Heart left ventricle (tissue), 16 donors: ENCODE measurements around the gene EMID1. TPM values are rescaled to one million over a fixed set of nuclear protein-coding genes. Genes with fewer than 3 reads are reported as not detected.

Experiments used
- ATAC-seq, 4 donors: fragments of 200-7000 bp; cut with Tn5 transposase; one replicate each; pipeline ENCODE4 v1.9.1; 2020 to 2022; ENCODE audit warnings: moderate library complexity in 4 of 4, mild to moderate bottlenecking in 3 of 4, moderate number of reproducible peaks in 1 of 4
- DNase-seq, 5 donors: peaks; one replicate each; pipeline ENCODE4 v3.0.0-alpha.2; 2020
- H3K27ac ChIP-seq, 12 donors: fragments of 200-600 bp; sonication (generic) in 4 of 12; one replicate each; pipeline versions ENCODE4 v1.5.0 to v1.8.0; 2016 to 2022; ENCODE audit warnings: mild to moderate bottlenecking in 2 of 12
- H3K27me3 ChIP-seq, 9 donors: fragments of 200-600 bp; sonication (generic) in 2 of 9; one replicate each; pipeline versions ENCODE4 v1.5.1 to v1.8.0; 2016 to 2022; ENCODE audit warnings: mild to moderate bottlenecking in 3 of 9
- H3K36me3 ChIP-seq, 9 donors: fragments of 200-600 bp; sonication (generic) in 2 of 9; one replicate each; pipeline versions ENCODE4 v1.5.0 to v1.8.0; 2018 to 2022; ENCODE audit warnings: mild to moderate bottlenecking in 2 of 9
- H3K4me1 ChIP-seq, 12 donors: fragments of 200-600 bp; sonication (generic) in 4 of 12; one replicate each; pipeline versions ENCODE4 v1.5.0 to v1.8.0; 2016 to 2022; ENCODE audit warnings: mild to moderate bottlenecking in 3 of 12
- H3K4me3 ChIP-seq, 12 donors: fragments of 200-600 bp; sonication (generic) in 4 of 12; one replicate each; pipeline versions ENCODE4 v1.5.0 to v1.8.0; 2017 to 2022; ENCODE audit warnings: mild to moderate bottlenecking in 9 of 12, moderate library complexity in 4 of 12
- H3K9me3 ChIP-seq, 12 donors: fragments of 200-600 bp; sonication (generic) in 4 of 12; one replicate each; pipeline versions ENCODE4 v1.5.0 to v1.8.0; 2016 to 2022; ENCODE audit warnings: mild to moderate bottlenecking in 1 of 12
- CTCF ChIP-seq, 12 donors: fragments of 200-600 bp; sonication (generic) in 4 of 12; IDR thresholded peaks; one replicate each; pipeline versions ENCODE4 v1.5.0 to v1.8.0; 2018 to 2022; ENCODE audit warnings: antibody characterized with exemption in 12 of 12, mild to moderate bottlenecking in 5 of 12
- POLR2A ChIP-seq, 2 donors: fragments of 450-650 bp; IDR thresholded peaks; one replicate each; pipeline ENCODE4 v1.6.1; 2017; ENCODE audit warnings: antibody characterized with exemption in 2 of 2, mild to moderate bottlenecking in 2 of 2, moderate library complexity in 2 of 2
- WGBS, 4 donors: extraction: QIAGEN DNeasy Blood & Tissue Kit in 2 of 4; methylation state at CpG; one replicate each; pipeline versions ENCODE4 v1.1.5 to v1.1.7; 2013 to 2018; 5-methylcytosine and 5-hydroxymethylcytosine counted together
- intact Hi-C, 10 donors: fragments of 100-400 bp; cut with DNase I; formaldehyde crosslinking; loops; one replicate each; pipeline versions ENCODE4 v1.11.1 to v1.14.2; 2022
- polyA plus RNA-seq, 2 donors: library from polyadenylated mRNA; stranded (reverse); fragments of 200-250 nt; gene quantifications; one replicate each; pipeline ENCODE4 v1.2.3, GENCODE V29; 2013
- total RNA-seq, 9 donors: library from RNA; depleted of rRNA in 2 of 9; stranded (reverse); fragments of >200 nt in 2 of 9; fragmentation: NEBNext Ultra II Directional in 3 of 9; extraction: Animal tissue kit (Norgen Biotek cat#: 25700) in 3 of 9; gene quantifications; one replicate each; pipeline versions ENCODE4 v1.1.0 to v1.2.4, GENCODE V29; 2016 to 2023
- donor health status: ischemic (EF 13 %, LVEDD 7.1; RV severe dilation, severe dysfunction).
- donor health status: healthy with polysubstance abuse.
- donor health status: DM: no; HTN: yes; CAD: no.
- donor health status: DM: no; HTN: no; CAD: no.
- donor health status: ischemic (EF 25% LVEDD 6.9; RV normal size, moderate dysfunction).
- donor health status: ischemic (EF 25% LVEDD 5.7; RV mildly dilated, moderate dysfunction).
- donor health status: healthy.
- donor health status: DM: yes; HTN: yes; CAD: no.
- donor health status: ischemic (EF 35%, LVEDD 5.7; RV mildly dilated, moderate dysfunction).
- donor health status: nonischemic (EF 11% LVEDD 7.7; RV severe dilation, severe dysfunction).
- donor health status: DM: yes; HTN: yes; CAD: no.
- donor health status: PGD.
- donor health status: ischemic (EF 29% LVEDD 5.4; RV normal size, mild dysfunction).
- donor health status: nonischemic (EF 23%, LVEDD 6.1; RV moderate dilation, normal function).

Gene EMID1
- total and polyA plus RNA-seq, 11 donors: 0.16 to 1.5 (median 0.32) TPM; not detected in 2

DNA sequence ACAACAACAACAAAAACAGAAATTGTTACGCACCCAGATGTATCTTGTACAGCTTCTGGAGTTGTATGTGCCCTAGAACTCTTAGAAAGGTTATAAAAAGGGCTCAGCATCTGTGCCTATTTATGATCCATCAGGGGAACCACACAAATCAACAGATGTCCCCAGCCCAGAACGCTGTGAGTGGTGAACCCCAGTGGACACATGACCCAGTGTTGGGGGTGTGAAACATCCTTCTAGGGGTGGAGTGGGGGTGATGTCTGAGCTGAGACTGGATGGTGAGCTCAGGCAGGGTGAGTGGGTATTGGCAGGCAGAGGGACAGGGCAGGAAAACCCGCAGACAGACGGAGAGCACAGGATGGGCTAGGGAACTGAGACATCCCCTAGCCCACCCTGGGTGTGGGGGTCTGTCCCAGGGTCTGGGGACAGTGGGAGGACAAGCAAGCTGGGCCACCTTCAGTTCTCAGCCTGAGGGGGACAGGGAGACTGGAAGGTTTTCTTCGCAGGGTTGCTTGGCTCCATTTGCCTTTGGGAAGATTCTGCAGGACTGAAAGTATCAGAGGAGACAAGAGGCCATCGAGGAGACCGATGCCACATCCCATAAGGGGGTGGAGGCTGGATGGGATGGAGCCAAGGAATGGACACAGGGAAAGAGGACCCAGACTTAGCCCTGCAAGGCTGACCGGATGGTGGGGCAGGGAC, 5.8 kb upstream of the EMID1 start:
- Histone ChIP-seq H3K4me3 (no peak overlapping the region), H3K4me1 (peaks cover 0 to 25% (median 16%) of the 10 kb centered on the region in 12 donors), H3K9me3 (peaks cover 0 to 5% (median 0%) of the 10 kb centered on the region in 12 donors), H3K27ac (no peak overlapping the region), H3K27me3 (no peaks in the 10 kb centered on the region), H3K36me3 (no peaks in the 10 kb centered on the region)
- no peak for ATAC-seq
- 80 to 90% (median 83%) methylated on average over 8 of the region's 8 CpGs for WGBS, 4 donors
- TF ChIP-seq POLR2A (IDR thresholded peaks at IDR 0.05) (no peak), CTCF (IDR thresholded peaks at IDR 0.05) (no peak)
- intact Hi-C loops: loop anchor here in 3 of 10 donors (5.0 kb wide), 2 partner anchors 42 to 47 kb away; no protein-coding TSS in a partner anchor
- DNase-seq: peak in 1 of 5 donors; percentile 13

DNA sequence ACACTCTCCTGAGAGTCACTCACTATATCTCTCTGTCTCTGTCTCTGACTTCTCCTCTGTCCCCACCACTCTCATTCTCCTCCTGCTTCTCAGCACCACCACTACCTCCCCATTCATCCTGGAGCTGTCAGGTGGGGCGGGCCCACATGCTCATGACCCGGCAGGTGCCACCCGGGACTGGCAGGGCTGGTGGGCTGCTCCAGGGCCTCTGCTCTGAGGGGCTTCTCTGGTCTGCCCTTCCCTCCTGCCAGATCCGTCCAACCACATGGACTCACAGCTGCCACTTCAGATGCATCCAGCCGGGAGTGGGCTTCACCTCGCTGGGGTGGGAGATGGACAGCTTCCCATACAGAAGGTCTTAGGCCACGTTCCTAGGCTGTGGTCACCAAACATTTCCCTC, 4.8 kb upstream of the EMID1 start:
- WGBS, 4 donors: 94 to 98% (median 95%) methylated on average over 4 to 7 of the region's 7 CpGs
- Histone ChIP-seq H3K27ac (no peak overlapping the region), H3K36me3 (no peaks in the 10 kb centered on the region), H3K27me3 (peaks cover 0 to under 1% (median 0%) of the 10 kb centered on the region in 9 donors), H3K4me1 (peaks cover 0 to 22% (median 14%) of the 10 kb centered on the region in 12 donors), H3K9me3 (peaks cover 0 to 5% (median 0%) of the 10 kb centered on the region in 12 donors), H3K4me3 (no peak overlapping the region)
- intact Hi-C loops: loop anchor here in 3 of 10 donors (5.0 kb wide), 2 partner anchors 41 to 46 kb away; no protein-coding TSS in a partner anchor
- DNase-seq: no peak
- ATAC-seq: no peak
- TF ChIP-seq CTCF (IDR thresholded peaks at IDR 0.05) (no peak), POLR2A (IDR thresholded peaks at IDR 0.05) (no peak)

DNA sequence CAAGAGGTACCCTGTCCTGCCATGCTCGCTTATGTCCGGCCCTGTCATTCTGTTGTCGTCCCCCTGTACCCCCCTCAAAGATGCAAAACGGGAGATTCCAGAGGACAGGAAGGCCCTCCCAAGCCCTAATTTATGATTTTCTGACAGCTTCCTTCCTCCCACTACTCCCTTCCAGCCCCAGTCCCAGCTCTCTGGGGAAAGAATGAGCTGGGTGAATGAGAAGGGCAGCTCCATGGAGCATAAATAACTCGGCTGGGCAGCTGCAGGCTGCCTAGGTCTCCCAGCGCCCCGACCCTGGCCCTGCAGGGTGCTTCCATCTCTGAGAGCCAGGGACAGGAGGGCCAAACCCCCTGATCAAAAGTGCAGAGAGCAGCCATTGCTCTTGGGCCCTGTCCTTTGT, 3.9 kb upstream of the EMID1 start:
- no peak overlapping the region for H3K4me3 ChIP-seq
- ATAC-seq (peak in 1 of 4 donors; percentile 36), DNase-seq (no peak)
- peaks cover 0 to 9% (median 0%) of the 10 kb centered on the region in 9 donors for H3K27me3 ChIP-seq
- WGBS, 4 donors: 54 to 77% (median 62%) methylated on average over 6 to 7 of the region's 7 CpGs
- peak overlapping the region in 9 of 12 donors; percentile 38 to 78 (median 61) for H3K27ac ChIP-seq
- H3K4me1 ChIP-seq: peaks cover 0 to 28% (median 19%) of the 10 kb centered on the region in 12 donors
- peaks cover 0 to 5% (median 0%) of the 10 kb centered on the region in 12 donors for H3K9me3 ChIP-seq
- TF ChIP-seq POLR2A (IDR thresholded peaks at IDR 0.05) (no peak), CTCF (IDR thresholded peaks at IDR 0.05) (no peak)
- no peaks in the 10 kb centered on the region for H3K36me3 ChIP-seq
- intact Hi-C loops: loop anchor here in 3 of 10 donors (5.0 kb wide), 2 partner anchors 41 to 46 kb away; no protein-coding TSS in a partner anchor
